GM12874 (cell line): Measurements from ENCODE around the gene LZTFL1.

ENCODE experiments used
- CTCF ChIP-seq: IDR thresholded peaks from 2 replicates; pipeline ENCODE4 v1.5.1; 2011; ENCODE audit warnings: low read depth, mild to moderate bottlenecking, control low read depth, low read length, moderate library complexity; ENCODE audit not compliant: insufficient read depth

Gene LZTFL1

DNA sequence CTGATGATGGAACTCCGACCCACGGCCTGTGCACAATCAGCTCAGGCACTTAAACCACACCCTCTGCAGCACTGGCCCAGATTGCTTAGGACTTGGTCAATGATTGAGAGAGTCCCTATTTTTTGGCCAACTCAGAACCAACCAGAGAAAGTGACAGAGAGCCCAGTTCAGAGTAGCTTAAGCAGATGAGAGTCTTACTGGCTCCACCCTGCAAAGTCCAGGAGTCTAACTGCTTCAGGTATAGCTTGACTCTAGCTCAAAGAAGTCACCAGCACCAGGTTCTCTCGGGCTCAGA lies 65.7 kb downstream of the LZTFL1 start:
- TF ChIP-seq CTCF, result no peak

DNA sequence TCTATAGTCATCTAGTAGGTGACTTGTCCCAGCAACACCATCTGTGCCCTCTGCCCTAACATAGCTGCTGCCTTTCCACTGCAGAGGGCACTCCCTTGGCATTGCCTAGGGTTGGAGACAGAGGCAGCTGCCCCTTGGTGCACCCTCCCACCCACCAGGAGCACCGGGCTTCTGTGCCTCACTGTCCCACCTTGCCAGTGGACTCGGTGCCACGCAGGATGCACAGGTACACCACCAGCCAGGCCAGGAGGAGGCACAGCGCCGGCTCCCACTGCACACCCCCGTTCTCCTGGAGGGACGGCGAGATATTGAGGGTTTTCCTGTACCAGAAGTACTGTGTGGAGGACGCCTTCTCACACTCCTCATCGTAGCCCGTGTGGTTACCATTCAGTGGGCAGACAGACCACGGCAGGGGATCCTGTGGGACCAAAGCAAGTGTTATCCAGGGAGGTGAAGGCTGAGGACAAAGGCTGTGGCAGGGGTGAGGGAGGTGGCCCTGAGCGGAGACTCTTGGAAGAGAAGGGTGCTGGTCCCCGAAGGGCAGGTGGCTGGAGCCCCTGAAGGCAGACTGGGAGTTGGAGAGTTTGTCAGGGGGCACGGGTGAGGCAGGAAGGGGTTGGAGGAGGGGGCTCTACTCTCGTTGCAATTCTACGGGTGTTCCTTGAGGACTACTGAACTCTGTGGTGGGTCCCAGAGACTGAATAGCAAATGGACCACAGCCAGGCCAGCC lies 66.2 kb downstream of the LZTFL1 start:
- TF ChIP-seq CTCF, result no peak

GRCh38 chr3:45774581-45775521 lies 67.1 kb downstream of the LZTFL1 start:
- no peak for TF ChIP-seq CTCF

GRCh38 chr3:45773714-45774449 lies 68.0 kb downstream of the LZTFL1 start:
- TF ChIP-seq CTCF, result no peak
